Astrocyte (in vitro differentiated cells and primary cell): Measurements from ENCODE around the gene MAD2L1BP.

Experiments
- EZH2 ChIP-seq: IDR thresholded peaks from 2 replicates; pipeline ENCODE4 v1.6.1; 2012; ENCODE audit warnings: mild to moderate bottlenecking, low read length, inconsistent platforms; ENCODE audit not compliant: insufficient read depth
- TF ChIP-seq, protein P1 (sequence below): IDR thresholded peaks from 2 replicates; pipeline ENCODE4 v1.5.1; 2011; ENCODE audit warnings: low read depth, mild to moderate bottlenecking, inconsistent platforms, low read length, moderate library complexity; ENCODE audit not compliant: insufficient read depth

DNA sequence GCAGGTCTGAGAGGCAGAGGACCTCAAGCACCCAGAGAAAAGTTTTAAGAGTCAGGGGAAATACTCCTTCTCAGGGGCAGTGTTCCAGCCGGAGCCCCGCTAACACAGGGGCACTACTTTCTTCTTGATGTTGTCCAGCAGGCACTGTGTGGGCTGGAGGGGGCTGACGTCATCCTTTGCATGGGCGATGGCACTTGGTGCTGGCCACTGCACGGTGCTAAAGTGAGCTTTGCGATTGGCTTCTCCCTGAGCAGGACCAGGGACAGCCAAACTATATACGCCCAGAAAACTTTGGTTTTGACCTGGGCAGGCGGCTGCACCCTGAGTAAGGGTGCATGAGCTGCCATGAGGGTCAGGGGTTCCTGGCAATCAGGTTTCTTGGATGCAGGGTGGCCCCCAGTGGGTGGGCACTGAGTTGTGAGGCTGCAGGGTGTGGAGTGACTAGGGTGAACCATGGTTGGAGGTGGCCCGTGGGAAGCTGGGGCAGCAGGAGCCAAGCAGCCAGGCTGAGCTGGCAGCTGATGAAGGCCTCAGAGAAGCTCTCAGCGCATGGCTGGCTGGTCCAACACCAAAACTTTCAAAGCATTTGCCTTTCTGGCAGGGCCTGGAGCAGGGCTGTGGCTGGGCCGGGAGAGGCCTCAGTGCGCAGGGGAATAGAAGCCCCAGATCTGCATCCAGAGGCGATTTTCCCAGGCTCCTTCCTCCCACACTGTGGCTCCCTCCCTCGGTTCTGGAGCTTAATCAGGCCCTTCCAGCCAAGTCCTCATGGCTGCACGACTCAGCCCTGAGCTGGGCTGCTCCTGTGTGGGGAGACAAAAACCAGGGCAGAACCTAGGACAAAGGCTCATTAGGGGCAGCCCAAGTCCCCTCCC lies 33.6 kb downstream of the MAD2L1BP start:
- TF ChIP-seq, protein P1, sequence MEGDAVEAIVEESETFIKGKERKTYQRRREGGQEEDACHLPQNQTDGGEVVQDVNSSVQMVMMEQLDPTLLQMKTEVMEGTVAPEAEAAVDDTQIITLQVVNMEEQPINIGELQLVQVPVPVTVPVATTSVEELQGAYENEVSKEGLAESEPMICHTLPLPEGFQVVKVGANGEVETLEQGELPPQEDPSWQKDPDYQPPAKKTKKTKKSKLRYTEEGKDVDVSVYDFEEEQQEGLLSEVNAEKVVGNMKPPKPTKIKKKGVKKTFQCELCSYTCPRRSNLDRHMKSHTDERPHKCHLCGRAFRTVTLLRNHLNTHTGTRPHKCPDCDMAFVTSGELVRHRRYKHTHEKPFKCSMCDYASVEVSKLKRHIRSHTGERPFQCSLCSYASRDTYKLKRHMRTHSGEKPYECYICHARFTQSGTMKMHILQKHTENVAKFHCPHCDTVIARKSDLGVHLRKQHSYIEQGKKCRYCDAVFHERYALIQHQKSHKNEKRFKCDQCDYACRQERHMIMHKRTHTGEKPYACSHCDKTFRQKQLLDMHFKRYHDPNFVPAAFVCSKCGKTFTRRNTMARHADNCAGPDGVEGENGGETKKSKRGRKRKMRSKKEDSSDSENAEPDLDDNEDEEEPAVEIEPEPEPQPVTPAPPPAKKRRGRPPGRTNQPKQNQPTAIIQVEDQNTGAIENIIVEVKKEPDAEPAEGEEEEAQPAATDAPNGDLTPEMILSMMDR = no peak
- no peak for TF ChIP-seq EZH2
